Calu3 (cell line): ENCODE data around the gene ADAMTSL2. TPM values are rescaled to one million over a fixed set of nuclear protein-coding genes. Genes with fewer than 3 reads are reported as not detected.

ENCODE experiments used
- BruUV-seq: library from RNA; stranded (reverse); fragments of 400-500 nt; replicated peaks from 2 replicates; lab custom pipeline; 2021; lab: Mats Ljungman, UMichigan
- CTCF ChIA-PET: fragments of 300-600 bp; sonication (Branson Sonifier 250); formaldehyde crosslinking; loops from one replicate; lab custom pipeline; 2022; ENCODE audit warnings: antibody characterized with exemption; lab: Charles Lee
- DNase-seq: peaks from one replicate; pipeline ENCODE4 v3.0.0; 2022
- H3K27ac Mint-ChIP-seq: one replicate; pipeline ENCODE4 v1.8.0; 2022; ENCODE audit warnings: mixed read lengths; ENCODE audit not compliant: unreplicated experiment
- H3K27me3 Mint-ChIP-seq: one replicate; pipeline ENCODE4 v1.8.0; 2022; ENCODE audit warnings: mixed read lengths; ENCODE audit not compliant: unreplicated experiment
- H3K36me3 Mint-ChIP-seq: one replicate; pipeline ENCODE4 v1.8.0; 2022; ENCODE audit warnings: mild to moderate bottlenecking, moderate library complexity, mixed read lengths; ENCODE audit not compliant: insufficient read depth, unreplicated experiment
- H3K4me1 Mint-ChIP-seq: one replicate; pipeline ENCODE4 v1.8.0; 2022; ENCODE audit warnings: mild to moderate bottlenecking, low read depth, mixed read lengths; ENCODE audit not compliant: unreplicated experiment
- H3K4me3 Mint-ChIP-seq: one replicate; pipeline ENCODE4 v1.8.0; 2022; ENCODE audit warnings: mild to moderate bottlenecking, low read depth, moderate library complexity, mixed read lengths; ENCODE audit not compliant: unreplicated experiment
- H3K9me3 Mint-ChIP-seq: one replicate; pipeline ENCODE4 v1.8.0; 2022; ENCODE audit warnings: low read depth, mixed read lengths; ENCODE audit not compliant: unreplicated experiment
- intact Hi-C: fragments of 100-400 bp; cut with micrococcal nuclease; formaldehyde crosslinking; loops from one replicate; pipeline ENCODE4 v1.10.0; 2022; ENCODE audit not compliant: unreplicated experiment
- total RNA-seq: library from RNA; stranded (reverse); gene quantifications from 2 replicates; pipeline ENCODE4 v1.2.3, GENCODE V29; 2022
- TF ChIP-seq, protein P1 (sequence below): fragments of 200-600 bp; IDR thresholded peaks from one replicate; pipeline ENCODE4 v1.8.0; 2022; ENCODE audit warnings: antibody characterized with exemption; ENCODE audit not compliant: unreplicated experiment

Gene ADAMTSL2
- total RNA-seq, 1 experiment from 2014 or later = 0.14 TPM

DNA sequence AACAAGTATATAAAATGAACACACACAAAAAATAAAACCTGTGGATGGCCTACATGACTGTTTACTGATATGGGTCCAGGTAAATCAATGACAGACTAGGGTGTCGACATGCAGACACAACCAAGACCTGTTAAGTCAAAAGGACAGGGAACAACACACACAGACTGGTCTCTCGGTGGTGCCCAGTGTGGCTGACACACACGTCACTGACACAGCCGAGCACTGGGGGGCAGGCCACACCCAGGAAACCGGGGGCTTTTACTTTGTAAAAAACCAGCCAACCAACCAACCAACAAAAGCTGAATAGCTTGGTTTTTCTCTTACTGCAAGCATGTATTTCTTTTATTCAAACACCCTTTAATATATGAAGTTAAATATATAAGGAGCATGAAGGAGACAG is 69.7 kb downstream of the ADAMTSL2 start:
- no peak overlapping the region for H3K4me3 Mint-ChIP-seq
- intact Hi-C loops = no loop called here
- no TSS peak for BruUV-seq
- peaks cover 62% of the 10 kb centered on the region for H3K27me3 Mint-ChIP-seq
- H3K27ac Mint-ChIP-seq = no peak overlapping the region
- TF ChIP-seq, protein P1, sequence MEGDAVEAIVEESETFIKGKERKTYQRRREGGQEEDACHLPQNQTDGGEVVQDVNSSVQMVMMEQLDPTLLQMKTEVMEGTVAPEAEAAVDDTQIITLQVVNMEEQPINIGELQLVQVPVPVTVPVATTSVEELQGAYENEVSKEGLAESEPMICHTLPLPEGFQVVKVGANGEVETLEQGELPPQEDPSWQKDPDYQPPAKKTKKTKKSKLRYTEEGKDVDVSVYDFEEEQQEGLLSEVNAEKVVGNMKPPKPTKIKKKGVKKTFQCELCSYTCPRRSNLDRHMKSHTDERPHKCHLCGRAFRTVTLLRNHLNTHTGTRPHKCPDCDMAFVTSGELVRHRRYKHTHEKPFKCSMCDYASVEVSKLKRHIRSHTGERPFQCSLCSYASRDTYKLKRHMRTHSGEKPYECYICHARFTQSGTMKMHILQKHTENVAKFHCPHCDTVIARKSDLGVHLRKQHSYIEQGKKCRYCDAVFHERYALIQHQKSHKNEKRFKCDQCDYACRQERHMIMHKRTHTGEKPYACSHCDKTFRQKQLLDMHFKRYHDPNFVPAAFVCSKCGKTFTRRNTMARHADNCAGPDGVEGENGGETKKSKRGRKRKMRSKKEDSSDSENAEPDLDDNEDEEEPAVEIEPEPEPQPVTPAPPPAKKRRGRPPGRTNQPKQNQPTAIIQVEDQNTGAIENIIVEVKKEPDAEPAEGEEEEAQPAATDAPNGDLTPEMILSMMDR = no peak
- H3K9me3 Mint-ChIP-seq = no peaks in the 10 kb centered on the region
- CTCF ChIA-PET = no interaction called here
- H3K4me1 Mint-ChIP-seq = no peaks in the 10 kb centered on the region
- DNase-seq = no peak
- H3K36me3 Mint-ChIP-seq = no peaks in the 10 kb centered on the region

DNA sequence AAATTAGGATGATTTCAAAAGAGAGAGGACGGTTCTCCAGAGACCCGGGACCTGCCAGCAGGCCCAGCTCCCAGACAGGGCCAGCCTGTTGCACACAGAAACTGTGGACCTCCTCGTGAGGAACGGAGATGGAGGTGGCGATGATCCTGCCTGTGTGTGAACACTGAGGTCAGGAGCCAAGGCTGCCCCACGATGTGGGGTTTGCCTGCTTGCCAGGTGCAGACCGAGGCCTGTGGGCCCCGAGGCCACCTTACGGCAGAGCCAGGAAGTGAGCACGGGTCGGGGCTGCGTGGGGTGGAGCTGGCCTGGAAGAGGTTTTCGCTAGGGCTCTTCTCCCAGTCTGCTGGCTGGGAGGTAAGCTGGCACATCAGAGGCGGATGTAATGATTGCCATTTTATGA is 70.4 kb downstream of the ADAMTSL2 start:
- intact Hi-C loops = no loop called here
- BruUV-seq = no TSS peak
- Mint-ChIP-seq H3K4me3 (no peak overlapping the region), H3K27me3 (peaks cover 62% of the 10 kb centered on the region), H3K36me3 (no peaks in the 10 kb centered on the region), H3K9me3 (no peaks in the 10 kb centered on the region), H3K4me1 (no peaks in the 10 kb centered on the region), H3K27ac (no peak overlapping the region)
- CTCF ChIA-PET = no interaction called here
- TF ChIP-seq, protein P1 = no peak
- DNase-seq = peak; percentile 6

- H3K27ac Mint-ChIP-seq = no peak overlapping the region
- CTCF ChIA-PET = no interaction called here
Observed at GRCh38 chr9:133605446-133605845, 70.9 kb downstream of the ADAMTSL2 start.

DNA sequence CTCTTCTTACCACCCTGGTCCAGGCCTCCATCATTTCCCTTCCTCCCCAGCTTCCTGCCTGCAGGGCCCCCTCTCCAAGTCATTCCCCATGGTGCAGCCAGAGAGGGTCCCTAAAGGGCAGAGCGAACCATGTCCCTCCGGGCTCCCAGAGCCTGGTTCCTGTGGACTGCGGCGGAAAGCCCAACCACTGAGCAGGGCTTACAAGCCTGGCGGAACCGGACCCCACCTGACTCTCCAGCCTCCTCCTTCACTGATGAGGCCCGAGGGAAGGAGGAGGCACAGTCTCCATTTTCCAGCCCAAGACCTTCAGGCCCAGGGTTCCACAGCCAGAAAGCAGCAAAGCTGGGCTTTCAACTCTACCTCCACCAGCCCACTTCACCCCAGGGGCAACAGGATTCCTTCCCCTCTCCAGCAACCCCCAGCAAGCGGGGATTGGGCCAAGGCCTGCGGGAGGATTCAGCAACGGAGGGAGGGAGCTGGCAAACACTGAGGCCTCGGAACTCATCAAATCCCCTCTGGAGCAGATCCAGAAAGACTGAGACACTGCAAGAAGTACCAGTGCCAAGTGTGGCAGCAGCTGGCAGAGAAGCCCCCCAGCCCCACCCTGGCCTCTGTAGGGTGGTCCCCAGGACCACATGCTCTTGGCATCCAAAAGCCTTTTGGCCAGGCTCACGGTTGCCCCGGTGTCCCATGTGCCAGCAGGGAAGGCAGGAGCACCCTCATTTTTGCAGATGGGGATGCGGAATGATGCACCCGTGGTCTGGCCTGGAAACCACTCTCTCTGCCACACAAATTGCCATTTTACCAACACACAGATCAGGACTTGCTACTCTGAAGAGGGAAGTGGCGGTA is 71.6 kb downstream of the ADAMTSL2 start:
- Mint-ChIP-seq H3K36me3 (no peaks in the 10 kb centered on the region), H3K4me3 (no peak overlapping the region), H3K27ac (no peak overlapping the region), H3K27me3 (peaks cover 71% of the 10 kb centered on the region), H3K9me3 (no peaks in the 10 kb centered on the region), H3K4me1 (no peaks in the 10 kb centered on the region)
- no TSS peak for BruUV-seq
- CTCF ChIA-PET = no interaction called here
- intact Hi-C loops = no loop called here
- TF ChIP-seq, protein P1 = no peak
- DNase-seq = no peak

More at GRCh38 chr9:133605446-133605845, 70.9 kb downstream of the ADAMTSL2 start:
- Mint-ChIP-seq H3K4me1 (no peaks in the 10 kb centered on the region), H3K36me3 (no peaks in the 10 kb centered on the region), H3K4me3 (no peak overlapping the region), H3K9me3 (no peaks in the 10 kb centered on the region), H3K27me3 (peaks cover 64% of the 10 kb centered on the region)
- intact Hi-C loops = no loop called here
- no TSS peak for BruUV-seq
- DNase-seq = no peak
- TF ChIP-seq, protein P1 = no peak
